Activated gamma-delta T cell treated with Interleukin-2 at 50 U/mL for 16 hours (primary cell): ENCODE results near the gene LCAT.
A peak's percentile ranks its signal among the peaks of the same experiment; 100 is the strongest.
"Not testable (repeated sequence)": the region's sequence is repeated elsewhere in the genome, so short reads cannot be mapped to it uniquely, and the experiment has no call there.

Source experiments
- DNase-seq: peaks from one replicate; pipeline ENCODE4 v3.0.0-alpha.2; 2020

Gene LCAT

GRCh38 chr16:67946966-67947558 is 3.1 kb upstream of the LCAT start:
- DNase-seq, result no peak

GRCh38 chr16:67946128-67946569 is 2.2 kb upstream of the LCAT start:
- DNase-seq, result no peak

- DNase-seq, result no peak
These were observed 1.5 kb upstream of the LCAT start for GRCh38 chr16:67945392-67945933.

- no peak for DNase-seq
These were observed 921 bp upstream of the LCAT start for GRCh38 chr16:67944690-67945391.

- no peak for DNase-seq
These were observed 683 bp downstream of the LCAT start for GRCh38 chr16:67943256-67943618.

GRCh38 chr16:67942510-67943255 is 1.2 kb downstream of the LCAT start:
- DNase-seq, result no peak

- peak; percentile 19 for DNase-seq
These were observed 1.8 kb downstream of the LCAT start for GRCh38 chr16:67942200-67942509.

- DNase-seq, result no peak
These were observed 2.3 kb downstream of the LCAT start for GRCh38 chr16:67941469-67942199.

- no peak for DNase-seq
These were observed 3.4 kb downstream of the LCAT start for GRCh38 chr16:67940446-67941089.

- peak; percentile 37 for DNase-seq
These were observed 4.1 kb downstream of the LCAT start for GRCh38 chr16:67939507-67940445.

- not testable (repeated sequence) for DNase-seq
These were observed 6.2 kb downstream of the LCAT start for GRCh38 chr16:67937713-67938112.

- peak; percentile 76 for DNase-seq
These were observed 6.9 kb downstream of the LCAT start for GRCh38 chr16:67936880-67937605.

GRCh38 chr16:67936124-67936879 is 7.6 kb downstream of the LCAT start, which contains the start of gene PSMB10:
Gene PSMB10 (minus strand): TSS chr16:67936850. CDS start chr16:67936749, 101 bp downstream.
- peak; percentile 16 for DNase-seq

GRCh38 chr16:67935402-67936123 is 8.4 kb downstream of the LCAT start:
- DNase-seq, result peak; percentile 95

- DNase-seq, result no peak
These were observed 8.9 kb downstream of the LCAT start for GRCh38 chr16:67935101-67935401.

GRCh38 chr16:67934306-67935100 is 9.4 kb downstream of the LCAT start:
- no peak for DNase-seq

GRCh38 chr16:67933805-67934204 is 10.1 kb downstream of the LCAT start:
- no peak for DNase-seq

GRCh38 chr16:67932462-67932840 is 11.5 kb downstream of the LCAT start:
- no peak for DNase-seq
